ENCODE results near the gene CCDC78.

DNA sequence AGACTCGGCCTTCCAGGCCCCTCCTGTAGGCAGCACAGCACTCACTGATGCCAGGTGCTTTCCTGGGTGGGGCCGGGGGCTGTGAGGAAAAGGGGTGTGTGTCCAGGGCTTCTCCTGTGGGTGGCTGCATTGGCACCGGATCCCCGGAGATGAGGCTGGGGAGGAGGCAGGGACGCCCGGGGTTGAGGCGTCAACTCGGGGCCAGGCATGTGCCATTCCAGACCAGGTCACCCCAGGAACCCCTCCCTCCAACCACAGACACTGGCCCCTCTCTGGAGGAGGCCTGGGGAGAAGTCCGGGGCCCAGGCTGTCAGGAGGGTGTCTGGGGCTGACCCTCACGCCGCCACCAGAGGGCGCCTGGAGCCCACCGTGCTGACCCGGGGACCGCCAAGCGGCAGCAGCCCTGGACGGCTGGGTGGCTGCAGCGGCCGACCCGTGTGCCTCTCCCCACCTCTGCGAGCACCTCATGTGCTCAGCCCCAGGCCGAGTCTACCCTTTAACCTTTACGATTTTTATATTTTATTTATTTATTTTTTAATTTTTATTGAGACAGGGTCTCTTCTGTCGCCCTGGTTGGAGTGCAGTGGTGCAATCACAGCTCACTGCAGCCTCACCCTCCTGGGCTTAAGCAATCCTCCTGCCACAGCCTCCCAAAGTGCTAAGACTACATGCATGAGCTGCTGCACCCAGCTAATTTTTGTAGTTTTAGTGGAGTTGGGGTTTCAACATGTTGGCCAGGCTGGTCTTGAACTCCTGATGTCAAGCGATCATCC, 14.5 kb downstream of the CCDC78 start:
- TF ChIP-seq, protein P1, sequence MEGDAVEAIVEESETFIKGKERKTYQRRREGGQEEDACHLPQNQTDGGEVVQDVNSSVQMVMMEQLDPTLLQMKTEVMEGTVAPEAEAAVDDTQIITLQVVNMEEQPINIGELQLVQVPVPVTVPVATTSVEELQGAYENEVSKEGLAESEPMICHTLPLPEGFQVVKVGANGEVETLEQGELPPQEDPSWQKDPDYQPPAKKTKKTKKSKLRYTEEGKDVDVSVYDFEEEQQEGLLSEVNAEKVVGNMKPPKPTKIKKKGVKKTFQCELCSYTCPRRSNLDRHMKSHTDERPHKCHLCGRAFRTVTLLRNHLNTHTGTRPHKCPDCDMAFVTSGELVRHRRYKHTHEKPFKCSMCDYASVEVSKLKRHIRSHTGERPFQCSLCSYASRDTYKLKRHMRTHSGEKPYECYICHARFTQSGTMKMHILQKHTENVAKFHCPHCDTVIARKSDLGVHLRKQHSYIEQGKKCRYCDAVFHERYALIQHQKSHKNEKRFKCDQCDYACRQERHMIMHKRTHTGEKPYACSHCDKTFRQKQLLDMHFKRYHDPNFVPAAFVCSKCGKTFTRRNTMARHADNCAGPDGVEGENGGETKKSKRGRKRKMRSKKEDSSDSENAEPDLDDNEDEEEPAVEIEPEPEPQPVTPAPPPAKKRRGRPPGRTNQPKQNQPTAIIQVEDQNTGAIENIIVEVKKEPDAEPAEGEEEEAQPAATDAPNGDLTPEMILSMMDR (IDR thresholded peaks at IDR 0.05), result peak in 3 of 4 experiments; percentile 90 to 98 (median 93)
- no peak for TF ChIP-seq EP300 (IDR thresholded peaks at IDR 0.05)
- no peak for TF ChIP-seq POLR2AphosphoS5 (IDR thresholded peaks at IDR 0.05)
